ENCODE results near the gene CYGB.
"Not testable (repeated sequence)": the region's sequence is repeated elsewhere in the genome, so short reads cannot be mapped to it uniquely, and the experiment has no call there.

The CYGB gene

GRCh38 chr17:76524598-76525512 is 12.7 kb downstream of the CYGB start:
- TF ChIP-seq CTCF (IDR thresholded peaks at IDR 0.05; ENCODE audit: control insufficient read depth, extremely low read depth, insufficient read depth), result no peak
- no peak overlapping the region for H3K4me3 ChIP-seq (ENCODE audit: low read depth, low read length)
- peak; percentile 90 for DNase-seq (ENCODE audit: low read depth)

- DNase-seq (ENCODE audit: low read depth), result no peak
- no peak overlapping the region for H3K4me3 ChIP-seq (ENCODE audit: low read depth, low read length)
- peak; percentile 99 for TF ChIP-seq CTCF (IDR thresholded peaks at IDR 0.05; ENCODE audit: control insufficient read depth, extremely low read depth, insufficient read depth)
Measured at GRCh38 chr17:76523084-76524037, 14.1 kb downstream of the CYGB start.

- not testable (repeated sequence) for DNase-seq (ENCODE audit: low read depth); H3K4me3 ChIP-seq (ENCODE audit: low read depth, low read length)
Measured at GRCh38 chr17:76521683-76522082, 15.8 kb downstream of the CYGB start.

- no peak overlapping the region for H3K4me3 ChIP-seq (ENCODE audit: low read depth, low read length)
- no peak for TF ChIP-seq CTCF (IDR thresholded peaks at IDR 0.05; ENCODE audit: control insufficient read depth, extremely low read depth, insufficient read depth)
- DNase-seq (ENCODE audit: low read depth), result no peak
Measured at GRCh38 chr17:76521262-76521661, 16.2 kb downstream of the CYGB start.

GRCh38 chr17:76519048-76519966 is 18.2 kb downstream of the CYGB start:
- H3K4me3 ChIP-seq (ENCODE audit: low read depth, low read length), result no peak overlapping the region
- no peak for DNase-seq (ENCODE audit: low read depth)
- no peak for TF ChIP-seq CTCF (IDR thresholded peaks at IDR 0.05; ENCODE audit: control insufficient read depth, extremely low read depth, insufficient read depth)

- DNase-seq (ENCODE audit: low read depth), result no peak
- no peak overlapping the region for H3K4me3 ChIP-seq (ENCODE audit: low read depth, low read length)
- TF ChIP-seq CTCF (IDR thresholded peaks at IDR 0.05; ENCODE audit: control insufficient read depth, extremely low read depth, insufficient read depth), result no peak
Measured at GRCh38 chr17:76517638-76518038, 19.9 kb downstream of the CYGB start.
